Left renal cortex interstitium (tissue), 4 donors: Measurements from ENCODE around the gene HOMER1. TPM values are rescaled to one million over a fixed set of nuclear protein-coding genes. Genes with fewer than 3 reads are reported as not detected.
A peak's percentile ranks its signal among the peaks of the same experiment; 100 is the strongest.
"Not testable (repeated sequence)": the region's sequence is repeated elsewhere in the genome, so short reads cannot be mapped to it uniquely, and the experiment has no call there.

Experiments used
- DNase-seq, 4 donors: peaks; one replicate each; pipeline ENCODE4 v3.0.0-alpha.2; 2013; ENCODE audit warnings: low read depth in 4 of 4, low spot score in 2 of 4, missing footprints in 1 of 4
- polyA plus RNA-seq, 4 donors: library from polyadenylated mRNA; unstranded; fragments of 120-200 nt; gene quantifications; one replicate each; pipeline ENCODE4 v1.2.1, GENCODE V29; 2013; ENCODE audit not compliant: insufficient read length in 4 of 4

Gene HOMER1
- polyA plus RNA-seq, 4 donors, result 22.0 to 26.6 (median 24.5) TPM

- DNase-seq, result no peak
Measured at GRCh38 chr5:79517601-79518000, 3.7 kb upstream of the HOMER1 start.

- no peak for DNase-seq
Measured at GRCh38 chr5:79516986-79517385, 3.1 kb upstream of the HOMER1 start.

- DNase-seq, result not testable (repeated sequence)
Measured at GRCh38 chr5:79516331-79516730, 2.4 kb upstream of the HOMER1 start.

- DNase-seq, result peak; percentile 81 to 90 (median 86)
Measured at GRCh38 chr5:79514391-79515105, 614 bp upstream of the HOMER1 start.

- DNase-seq, result peak in 1 of 4 donors; percentile 35
Measured at GRCh38 chr5:79513308-79513703, 628 bp downstream of the HOMER1 start.

- peak in 3 of 4 donors; percentile 22 to 59 (median 26) for DNase-seq
Measured at GRCh38 chr5:79512471-79513307, 1.2 kb downstream of the HOMER1 start.

- DNase-seq, result peak in 3 of 4 donors; percentile 34 to 47 (median 34)
Measured at GRCh38 chr5:79512049-79512448, 1.9 kb downstream of the HOMER1 start.

- no peak for DNase-seq
Measured at GRCh38 chr5:79510638-79511037, 3.3 kb downstream of the HOMER1 start.

GRCh38 chr5:79509244-79509885 is 4.6 kb downstream of the HOMER1 start:
- DNase-seq, result no peak

GRCh38 chr5:79508794-79509193 is 5.1 kb downstream of the HOMER1 start:
- DNase-seq, result no peak

GRCh38 chr5:79508354-79508753 is 5.6 kb downstream of the HOMER1 start:
- no peak for DNase-seq

GRCh38 chr5:79507251-79508205 is 6.4 kb downstream of the HOMER1 start:
- DNase-seq, result no peak

GRCh38 chr5:79505138-79505537 is 8.8 kb downstream of the HOMER1 start:
- no peak for DNase-seq

- DNase-seq, result no peak
Measured at GRCh38 chr5:79503794-79504495, 10.0 kb downstream of the HOMER1 start.

- no peak for DNase-seq
Measured at GRCh38 chr5:79499640-79500273, 14.2 kb downstream of the HOMER1 start.

- DNase-seq, result no peak
Measured at GRCh38 chr5:79495311-79495710, 18.6 kb downstream of the HOMER1 start.

- no peak for DNase-seq
Measured at GRCh38 chr5:79493596-79494345, 20.2 kb downstream of the HOMER1 start.

GRCh38 chr5:79491690-79492317 is 22.1 kb downstream of the HOMER1 start:
- DNase-seq, result no peak
